Stomach (tissue), 4 donors: ENCODE data around the gene TMEM51.

Source experiments
- EP300 ChIP-seq: sonication (generic); formaldehyde crosslinking; IDR thresholded peaks from one replicate; pipeline ENCODE4 v1.6.1; 2017; ENCODE audit warnings: antibody characterized with exemption
- POLR2A ChIP-seq, 4 donors: fragments of 450-650 bp; IDR thresholded peaks; one replicate each; pipeline ENCODE4 v1.6.1; 2016; ENCODE audit warnings: antibody characterized with exemption in 4 of 4, control low read depth in 2 of 4, mild to moderate bottlenecking in 1 of 4, moderate library complexity in 1 of 4

DNA sequence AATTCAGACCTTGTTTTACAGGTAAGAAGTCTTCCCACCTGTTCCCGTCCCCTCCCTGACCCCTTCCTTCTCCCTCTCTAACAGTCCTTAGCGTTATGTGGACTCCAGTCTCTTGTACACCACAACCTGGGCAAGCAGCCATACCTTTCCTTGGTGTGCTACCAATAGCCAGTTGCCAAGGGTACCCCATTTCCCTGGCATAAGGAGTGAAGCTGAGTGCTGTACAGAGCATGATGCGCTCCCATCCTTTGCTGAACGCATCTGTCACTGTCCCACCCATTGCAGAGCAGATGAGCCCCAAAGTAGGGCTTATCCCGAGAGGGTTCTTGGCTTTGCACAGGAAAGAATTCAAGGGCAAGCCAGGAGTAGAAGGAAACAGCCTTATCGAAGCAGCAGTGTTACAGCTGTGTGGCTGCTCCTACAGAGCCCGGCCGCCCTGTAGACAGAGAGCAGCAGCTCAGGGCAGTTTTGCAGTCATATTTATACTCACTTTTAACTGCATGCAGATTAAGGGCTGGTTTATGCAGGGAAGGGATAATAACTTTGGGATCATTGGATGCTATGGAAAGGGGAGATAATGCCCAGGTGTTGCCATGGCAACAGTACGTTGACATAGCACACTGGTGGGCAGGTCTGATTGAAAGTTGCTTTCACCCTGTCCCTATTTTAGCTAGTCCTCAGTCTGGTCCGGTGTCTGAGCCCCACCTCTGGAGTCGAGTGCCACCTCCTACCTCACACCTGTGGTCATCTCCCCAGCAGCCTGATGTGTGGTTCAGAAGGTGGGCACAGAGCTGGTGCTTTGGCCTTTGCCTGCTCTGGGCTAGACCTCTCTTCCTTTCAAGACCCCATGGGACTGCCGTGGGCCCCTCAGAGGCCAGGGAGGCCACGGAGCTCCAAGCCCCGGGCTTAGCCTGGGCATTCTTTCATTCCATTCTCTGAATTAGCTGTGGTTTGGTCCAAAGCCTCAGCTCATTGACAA is 98.6 kb downstream of the TMEM51 start:
- no peak for TF ChIP-seq EP300
- TF ChIP-seq POLR2A (IDR thresholded peaks at IDR 0.05), result no peak
